Calu3 (cell line): Measurements from ENCODE around the gene POC1A. TPM values are rescaled to one million over a fixed set of nuclear protein-coding genes. Genes with fewer than 3 reads are reported as not detected.
A peak's percentile ranks its signal among the peaks of the same experiment; 100 is the strongest.

Experiments used
- BruUV-seq: library from RNA; stranded (reverse); fragments of 400-500 nt; replicated peaks from 2 replicates; lab custom pipeline; 2021; lab: Mats Ljungman, UMichigan
- CTCF ChIA-PET: fragments of 300-600 bp; sonication (Branson Sonifier 250); formaldehyde crosslinking; loops from one replicate; lab custom pipeline; 2022; ENCODE audit warnings: antibody characterized with exemption; lab: Charles Lee
- DNase-seq: peaks from one replicate; pipeline ENCODE4 v3.0.0; 2022
- H3K27ac Mint-ChIP-seq: one replicate; pipeline ENCODE4 v1.8.0; 2022; ENCODE audit warnings: mixed read lengths; ENCODE audit not compliant: unreplicated experiment
- H3K27me3 Mint-ChIP-seq: one replicate; pipeline ENCODE4 v1.8.0; 2022; ENCODE audit warnings: mixed read lengths; ENCODE audit not compliant: unreplicated experiment
- H3K36me3 Mint-ChIP-seq: one replicate; pipeline ENCODE4 v1.8.0; 2022; ENCODE audit warnings: mild to moderate bottlenecking, moderate library complexity, mixed read lengths; ENCODE audit not compliant: insufficient read depth, unreplicated experiment
- H3K4me1 Mint-ChIP-seq: one replicate; pipeline ENCODE4 v1.8.0; 2022; ENCODE audit warnings: mild to moderate bottlenecking, low read depth, mixed read lengths; ENCODE audit not compliant: unreplicated experiment
- H3K4me3 Mint-ChIP-seq: one replicate; pipeline ENCODE4 v1.8.0; 2022; ENCODE audit warnings: mild to moderate bottlenecking, low read depth, moderate library complexity, mixed read lengths; ENCODE audit not compliant: unreplicated experiment
- H3K9me3 Mint-ChIP-seq: one replicate; pipeline ENCODE4 v1.8.0; 2022; ENCODE audit warnings: low read depth, mixed read lengths; ENCODE audit not compliant: unreplicated experiment
- intact Hi-C: fragments of 100-400 bp; cut with micrococcal nuclease; formaldehyde crosslinking; loops from one replicate; pipeline ENCODE4 v1.10.0; 2022; ENCODE audit not compliant: unreplicated experiment
- total RNA-seq: library from RNA; stranded (reverse); gene quantifications from 2 replicates; pipeline ENCODE4 v1.2.3, GENCODE V29; 2022
- TF ChIP-seq, protein P1 (sequence below): fragments of 200-600 bp; IDR thresholded peaks from one replicate; pipeline ENCODE4 v1.8.0; 2022; ENCODE audit warnings: antibody characterized with exemption; ENCODE audit not compliant: unreplicated experiment

POC1A gene
- total RNA-seq, 1 experiment from 2014 or later = 26.9 TPM

DNA sequence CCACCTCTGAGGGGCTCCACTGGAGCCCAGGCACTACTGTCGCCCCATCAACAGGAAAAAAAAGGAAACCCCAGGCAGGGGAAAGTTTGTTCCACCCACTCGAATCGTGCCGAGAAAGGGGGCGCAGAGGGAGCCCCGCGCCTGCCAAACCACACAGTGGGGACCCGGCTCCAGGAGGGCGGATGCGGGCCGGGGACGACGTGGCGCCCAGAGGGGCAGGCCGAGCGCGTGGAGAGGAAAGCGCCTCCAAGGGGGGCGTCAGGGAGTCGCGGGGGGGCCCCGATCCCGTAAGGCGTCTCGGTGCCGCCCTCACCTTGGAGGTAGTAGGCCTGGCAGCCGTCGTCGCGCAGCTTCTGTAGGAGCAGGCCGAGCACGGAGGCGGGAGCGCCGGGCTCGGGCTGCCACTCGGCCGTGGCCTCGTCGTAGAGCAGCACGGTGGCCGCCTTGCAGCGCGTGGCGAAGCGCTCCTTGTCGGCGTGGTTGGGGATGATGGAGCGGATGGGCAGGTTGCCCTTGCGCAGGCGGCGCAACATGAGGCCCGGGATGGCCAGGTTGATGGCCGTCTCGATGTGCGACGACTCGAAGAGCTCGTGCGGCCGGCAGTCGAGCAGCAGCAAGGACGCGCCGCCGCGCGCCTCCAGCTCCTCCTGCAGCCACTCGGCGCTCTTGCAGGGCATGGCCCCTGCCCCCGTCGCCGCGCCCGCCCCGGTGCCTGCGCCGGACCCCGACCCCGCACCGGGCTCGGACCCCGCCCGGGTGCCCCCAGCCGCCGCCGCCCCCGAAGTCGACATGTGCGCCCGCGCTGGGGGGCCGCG lies 98.5 kb downstream of the POC1A start:
- H3K27me3 Mint-ChIP-seq = no peaks in the 10 kb centered on the region
- intact Hi-C loops = loop anchor here (5.0 kb wide), 3 partner anchors 53 to 113 kb away; partner anchors contain the start of genes PARP3 and RRP9
- peaks cover 37% of the 10 kb centered on the region for H3K36me3 Mint-ChIP-seq
- CTCF ChIA-PET = interaction anchor here (0.6 to 2.0 kb wide), 8 partner anchors 9 to 556 kb away, joined by 3 to 8 read pairs (median 4); no protein-coding TSS in a partner anchor
- H3K4me1 Mint-ChIP-seq = peaks cover 20% of the 10 kb centered on the region
- no peaks in the 10 kb centered on the region for H3K9me3 Mint-ChIP-seq
- peak overlapping the region; percentile 88 for H3K4me3 Mint-ChIP-seq
- DNase-seq = peak; percentile 55
- TF ChIP-seq, protein P1, sequence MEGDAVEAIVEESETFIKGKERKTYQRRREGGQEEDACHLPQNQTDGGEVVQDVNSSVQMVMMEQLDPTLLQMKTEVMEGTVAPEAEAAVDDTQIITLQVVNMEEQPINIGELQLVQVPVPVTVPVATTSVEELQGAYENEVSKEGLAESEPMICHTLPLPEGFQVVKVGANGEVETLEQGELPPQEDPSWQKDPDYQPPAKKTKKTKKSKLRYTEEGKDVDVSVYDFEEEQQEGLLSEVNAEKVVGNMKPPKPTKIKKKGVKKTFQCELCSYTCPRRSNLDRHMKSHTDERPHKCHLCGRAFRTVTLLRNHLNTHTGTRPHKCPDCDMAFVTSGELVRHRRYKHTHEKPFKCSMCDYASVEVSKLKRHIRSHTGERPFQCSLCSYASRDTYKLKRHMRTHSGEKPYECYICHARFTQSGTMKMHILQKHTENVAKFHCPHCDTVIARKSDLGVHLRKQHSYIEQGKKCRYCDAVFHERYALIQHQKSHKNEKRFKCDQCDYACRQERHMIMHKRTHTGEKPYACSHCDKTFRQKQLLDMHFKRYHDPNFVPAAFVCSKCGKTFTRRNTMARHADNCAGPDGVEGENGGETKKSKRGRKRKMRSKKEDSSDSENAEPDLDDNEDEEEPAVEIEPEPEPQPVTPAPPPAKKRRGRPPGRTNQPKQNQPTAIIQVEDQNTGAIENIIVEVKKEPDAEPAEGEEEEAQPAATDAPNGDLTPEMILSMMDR = no peak
- no peak overlapping the region for H3K27ac Mint-ChIP-seq
- no TSS peak for BruUV-seq

DNA sequence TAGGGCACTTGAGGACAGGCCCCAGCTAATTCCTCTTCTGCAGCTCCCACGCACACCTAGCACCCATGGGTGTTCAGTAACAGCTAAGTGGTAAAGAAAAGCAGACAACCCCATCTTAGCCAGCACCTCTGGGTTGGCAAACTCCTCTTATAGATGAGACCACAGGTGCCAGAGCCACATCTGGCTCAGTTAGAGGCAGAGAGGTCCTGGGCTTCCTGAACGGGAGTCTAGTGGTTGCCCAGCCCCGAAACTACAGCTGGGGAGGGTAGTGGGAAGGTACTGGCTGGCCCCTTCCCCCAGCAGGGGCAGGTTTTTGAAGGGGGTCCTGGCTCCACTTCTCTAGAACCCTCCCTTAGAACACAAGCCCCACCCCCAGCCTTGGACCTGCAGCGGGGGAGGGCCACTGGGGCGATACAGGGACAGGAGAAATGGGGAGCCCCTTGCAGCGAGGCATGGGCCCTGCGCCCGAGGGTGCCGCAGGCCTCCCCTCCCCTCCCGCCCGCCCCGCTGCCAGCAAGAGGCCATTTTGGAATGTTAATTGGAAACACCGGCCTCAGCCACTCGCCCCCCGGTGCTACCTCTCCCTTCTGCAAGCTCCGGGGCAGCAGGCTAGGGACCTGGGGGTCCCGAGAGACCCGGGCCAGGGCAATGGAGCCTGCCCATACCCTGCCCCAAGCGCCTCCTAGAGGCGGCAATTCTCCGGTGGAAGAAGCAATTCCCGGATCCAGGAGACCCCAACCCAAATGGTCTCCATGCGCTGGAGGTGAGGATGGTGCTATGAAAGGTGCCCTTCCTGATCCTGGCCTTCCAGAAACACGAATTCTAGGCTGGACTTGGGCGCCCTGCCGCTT lies 99.3 kb downstream of the POC1A start:
- H3K4me1 Mint-ChIP-seq = peaks cover 19% of the 10 kb centered on the region
- intact Hi-C loops = loop anchor here (5.0 kb wide), 3 partner anchors 53 to 113 kb away; partner anchors contain the start of genes PARP3 and RRP9
- no peaks in the 10 kb centered on the region for H3K27me3 Mint-ChIP-seq
- CTCF ChIA-PET = interaction anchor here (1.0 to 2.0 kb wide), 2 partner anchors 8 to 10 kb away, joined by 3 to 7 read pairs; no protein-coding TSS in a partner anchor
- BruUV-seq = no TSS peak
- H3K4me3 Mint-ChIP-seq = peak overlapping the region; percentile 88
- H3K27ac Mint-ChIP-seq = no peak overlapping the region
- TF ChIP-seq, protein P1 = no peak
- H3K36me3 Mint-ChIP-seq = peaks cover 37% of the 10 kb centered on the region
- no peak for DNase-seq
- no peaks in the 10 kb centered on the region for H3K9me3 Mint-ChIP-seq

DNA sequence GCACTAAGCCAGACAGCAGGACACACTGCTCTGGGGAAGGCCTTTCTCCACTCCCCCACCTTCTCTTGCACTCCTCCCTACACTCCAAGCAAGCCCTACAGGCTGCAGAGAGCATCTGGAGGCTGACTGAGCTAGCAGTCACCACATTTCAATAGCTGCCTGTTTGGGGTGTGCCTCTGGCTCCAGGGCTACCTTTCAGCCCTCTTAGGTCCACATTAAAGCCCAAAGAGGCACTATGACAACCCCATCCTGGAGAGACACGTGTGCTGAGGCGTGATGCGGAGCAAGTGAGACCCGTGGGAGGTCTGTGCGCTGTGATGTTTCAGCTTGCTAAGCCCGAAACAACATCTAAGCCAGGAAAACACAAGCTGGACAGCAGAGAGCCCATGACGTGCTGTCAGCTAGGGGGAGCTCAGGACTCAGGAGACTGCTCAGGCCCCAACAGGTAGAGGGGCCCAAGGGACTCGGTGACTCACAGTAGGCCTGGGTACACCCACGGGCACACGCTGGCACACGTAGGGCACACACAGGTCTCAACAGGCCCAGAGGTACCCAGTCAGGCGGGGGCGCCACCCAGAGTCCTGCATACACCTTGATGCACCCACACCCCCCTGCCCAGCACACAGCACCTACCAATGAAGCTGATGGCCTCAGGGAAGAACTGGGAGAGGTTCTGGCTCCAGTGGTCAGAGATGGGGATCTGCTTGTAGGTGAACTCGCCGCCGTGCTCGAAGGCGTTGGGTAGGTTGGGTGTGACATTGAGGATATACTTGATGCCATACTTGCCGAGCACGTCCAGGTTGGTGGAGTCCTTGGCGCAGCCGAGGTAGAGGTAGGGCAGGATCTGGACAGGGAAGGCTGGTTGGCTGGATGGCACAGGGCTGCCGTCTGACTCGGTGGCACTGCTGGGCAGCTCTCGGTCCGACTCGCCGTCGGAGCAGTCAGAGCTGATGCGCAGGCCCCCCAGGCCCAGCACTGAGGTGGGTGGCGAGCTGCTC lies 100.6 kb downstream of the POC1A start:
- Mint-ChIP-seq H3K4me1 (peaks cover 19% of the 10 kb centered on the region), H3K4me3 (peak overlapping the region; percentile 12), H3K27ac (no peak overlapping the region), H3K36me3 (peaks cover 37% of the 10 kb centered on the region), H3K9me3 (no peaks in the 10 kb centered on the region), H3K27me3 (no peaks in the 10 kb centered on the region)
- DNase-seq = no peak
- intact Hi-C loops = no loop called here
- no TSS peak for BruUV-seq
- CTCF ChIA-PET = interaction anchor here (0.9 to 1.6 kb wide), 4 partner anchors 16 to 90 kb away, joined by 3 to 5 read pairs (median 4); no protein-coding TSS in a partner anchor
- TF ChIP-seq, protein P1 = no peak
